GM18873 (cell line): Measurements from ENCODE around the gene SYNGAP1.

Experiments
- ATAC-seq: cut with Tn5 transposase; IDR thresholded peaks from one replicate; pipeline ENCODE4 v1.9.1; 2021; ENCODE audit warnings: mild to moderate bottlenecking, moderate library complexity, moderate number of reproducible peaks; ENCODE audit not compliant: unreplicated experiment, low FRiP score

Gene SYNGAP1

DNA sequence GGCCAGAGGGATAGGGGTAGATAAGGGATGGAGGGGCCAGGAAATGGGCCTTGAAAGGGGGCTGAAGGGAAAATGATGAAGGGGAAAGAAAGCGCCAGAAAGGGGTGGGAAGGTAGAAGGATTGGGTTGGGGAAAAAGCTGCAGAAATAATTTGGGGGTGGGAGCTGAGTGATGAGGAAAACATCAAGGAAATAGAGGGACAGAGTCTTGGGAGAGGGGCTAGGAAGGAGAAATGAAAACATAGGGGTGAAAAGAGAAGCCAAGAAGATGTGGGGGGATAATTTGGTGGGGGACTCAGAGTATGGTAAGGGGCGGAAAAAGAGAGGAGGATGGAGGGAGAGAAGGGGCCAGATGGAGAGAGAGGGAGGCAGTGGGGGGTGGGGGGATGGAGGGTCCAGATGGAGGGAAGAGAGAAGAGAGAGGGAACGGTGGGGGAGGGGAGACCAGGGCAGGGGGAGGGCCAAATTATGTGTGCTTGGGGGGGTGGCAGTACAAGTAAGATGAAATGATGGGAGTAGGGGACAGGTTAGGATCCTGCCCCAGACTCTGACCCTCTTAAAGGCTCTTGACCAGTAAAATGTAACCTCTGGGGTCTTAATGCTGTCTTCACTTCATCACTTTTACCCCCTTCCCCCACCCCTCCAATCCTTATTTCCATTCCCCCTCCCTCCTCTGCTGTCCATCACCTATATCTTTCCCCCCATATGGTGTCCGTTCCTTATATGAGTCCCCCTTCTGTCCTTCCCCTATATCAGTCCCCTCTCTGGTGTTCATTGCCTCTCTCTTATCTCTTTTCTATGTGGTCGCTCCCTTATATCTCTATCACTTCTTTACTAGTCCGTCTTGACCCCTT lies 852 bp downstream of the SYNGAP1 start:
- ATAC-seq: no peak

DNA sequence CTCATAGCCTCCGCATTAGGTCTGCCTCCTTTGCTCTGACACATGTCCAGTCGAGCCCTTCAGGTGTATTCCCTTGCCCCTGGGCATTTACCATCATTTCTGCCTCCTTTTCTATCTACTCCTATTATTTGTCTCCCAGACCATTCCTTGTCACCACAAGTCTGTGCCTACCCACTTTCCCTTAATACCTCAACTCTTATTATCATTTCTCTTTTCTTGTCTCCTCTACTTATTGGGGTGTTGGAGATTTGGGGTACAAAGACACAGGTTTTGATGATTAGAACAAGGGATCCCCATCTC lies 1.4 kb downstream of the SYNGAP1 start:
- ATAC-seq: no peak

DNA sequence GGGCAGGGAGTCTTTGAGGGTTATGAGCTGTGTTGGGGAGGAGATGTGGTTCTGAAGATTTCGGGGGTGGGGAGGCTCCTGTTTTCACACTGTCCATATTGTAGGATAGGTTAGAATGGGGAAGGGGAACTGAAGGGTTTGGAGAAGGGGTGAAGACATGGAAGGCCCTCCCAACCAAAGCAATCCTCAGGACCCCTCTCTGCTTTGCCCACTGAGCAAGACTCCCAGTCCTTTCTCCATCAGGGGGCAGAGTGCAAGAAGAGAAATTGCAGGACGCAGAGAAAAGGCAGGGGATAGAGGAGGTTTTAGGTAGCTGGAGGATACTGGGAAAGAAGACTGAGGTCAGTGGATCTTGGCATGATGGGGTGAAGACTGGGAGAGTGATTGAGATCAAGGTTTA lies 3.9 kb downstream of the SYNGAP1 start:
- no peak for ATAC-seq

DNA sequence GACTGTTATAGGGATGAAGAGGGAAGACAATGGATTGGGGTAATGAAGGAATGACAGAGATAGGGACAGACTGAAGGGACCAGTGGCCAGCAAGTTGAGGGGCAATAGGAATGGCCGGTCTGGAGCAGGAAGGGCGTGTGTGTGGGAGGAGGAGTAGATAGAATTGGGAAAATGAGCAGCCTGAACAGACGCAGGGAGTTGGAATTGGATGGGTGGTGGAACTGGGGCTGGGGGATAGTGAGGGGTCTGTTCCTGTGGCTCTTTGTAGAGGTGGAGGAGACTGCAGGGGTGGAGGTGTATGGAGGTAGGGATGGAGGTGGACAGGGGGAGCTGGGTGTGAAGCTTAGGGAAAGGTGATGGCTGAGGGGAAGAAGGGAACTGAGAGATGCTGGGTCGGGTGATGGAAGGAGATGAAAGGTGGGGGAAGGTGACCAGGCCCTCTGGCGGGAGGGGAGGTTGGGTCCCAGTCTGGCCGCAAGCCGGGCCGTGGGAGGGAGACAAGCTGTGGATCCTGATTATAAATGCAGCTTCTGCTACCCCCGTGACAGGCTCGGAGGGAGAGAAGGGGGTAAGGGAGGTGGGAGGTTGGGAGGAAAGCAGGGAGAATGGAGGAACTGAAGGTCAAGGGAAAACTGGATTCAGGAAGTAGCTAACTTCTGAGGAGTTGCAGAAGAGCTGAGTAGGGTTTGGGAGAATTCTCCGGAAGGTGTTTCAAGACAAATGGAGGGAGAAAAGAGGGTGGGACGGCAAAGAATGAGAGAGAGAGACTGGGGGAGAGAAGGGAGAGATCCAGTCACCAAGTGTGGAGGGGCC lies 5.2 kb downstream of the SYNGAP1 start:
- ATAC-seq: no peak

DNA sequence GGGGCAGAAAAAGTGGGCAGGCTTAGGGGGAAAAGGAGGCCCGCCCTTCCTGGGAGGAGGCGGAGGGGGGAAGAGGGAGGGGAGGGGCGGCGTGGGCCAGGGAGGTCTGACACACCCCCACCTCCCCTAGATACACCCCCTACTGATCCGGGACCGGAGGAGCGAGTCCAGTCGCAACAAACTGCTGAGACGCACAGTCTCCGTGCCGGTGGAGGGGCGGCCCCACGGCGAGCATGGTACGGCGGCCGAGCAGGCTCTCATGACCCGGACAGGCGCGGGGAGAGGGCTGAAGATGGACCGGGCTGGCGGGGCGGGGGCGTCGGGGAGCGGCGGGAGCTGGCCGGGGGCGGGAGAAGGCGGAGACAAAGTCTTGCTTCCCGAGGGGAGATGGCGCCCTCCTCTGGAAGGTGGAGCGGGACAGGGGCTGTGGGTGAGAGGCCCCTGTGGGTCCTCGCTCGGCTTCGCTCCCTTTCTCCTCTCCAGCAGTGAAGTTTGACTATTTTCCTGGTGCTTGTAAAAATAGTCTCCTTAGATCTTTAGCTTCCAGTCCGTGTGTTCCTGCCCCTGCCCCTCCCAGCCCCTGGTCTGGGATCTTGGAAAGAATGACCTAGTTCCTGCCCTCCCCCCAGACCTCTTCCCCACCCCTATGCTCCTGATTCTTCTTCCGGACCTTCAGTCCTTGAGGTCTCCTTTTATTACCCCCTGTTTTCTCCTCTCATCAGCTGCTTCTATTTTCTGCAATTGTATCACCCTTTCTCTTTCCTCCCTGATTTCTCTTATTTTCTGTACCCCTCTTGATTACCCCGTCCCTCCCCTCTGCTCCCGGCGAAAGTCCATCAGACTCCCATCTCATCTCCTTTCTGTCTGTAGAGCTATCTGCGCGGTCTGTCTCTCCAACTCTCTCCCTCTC lies 6.1 kb downstream of the SYNGAP1 start:
- no peak for ATAC-seq

DNA sequence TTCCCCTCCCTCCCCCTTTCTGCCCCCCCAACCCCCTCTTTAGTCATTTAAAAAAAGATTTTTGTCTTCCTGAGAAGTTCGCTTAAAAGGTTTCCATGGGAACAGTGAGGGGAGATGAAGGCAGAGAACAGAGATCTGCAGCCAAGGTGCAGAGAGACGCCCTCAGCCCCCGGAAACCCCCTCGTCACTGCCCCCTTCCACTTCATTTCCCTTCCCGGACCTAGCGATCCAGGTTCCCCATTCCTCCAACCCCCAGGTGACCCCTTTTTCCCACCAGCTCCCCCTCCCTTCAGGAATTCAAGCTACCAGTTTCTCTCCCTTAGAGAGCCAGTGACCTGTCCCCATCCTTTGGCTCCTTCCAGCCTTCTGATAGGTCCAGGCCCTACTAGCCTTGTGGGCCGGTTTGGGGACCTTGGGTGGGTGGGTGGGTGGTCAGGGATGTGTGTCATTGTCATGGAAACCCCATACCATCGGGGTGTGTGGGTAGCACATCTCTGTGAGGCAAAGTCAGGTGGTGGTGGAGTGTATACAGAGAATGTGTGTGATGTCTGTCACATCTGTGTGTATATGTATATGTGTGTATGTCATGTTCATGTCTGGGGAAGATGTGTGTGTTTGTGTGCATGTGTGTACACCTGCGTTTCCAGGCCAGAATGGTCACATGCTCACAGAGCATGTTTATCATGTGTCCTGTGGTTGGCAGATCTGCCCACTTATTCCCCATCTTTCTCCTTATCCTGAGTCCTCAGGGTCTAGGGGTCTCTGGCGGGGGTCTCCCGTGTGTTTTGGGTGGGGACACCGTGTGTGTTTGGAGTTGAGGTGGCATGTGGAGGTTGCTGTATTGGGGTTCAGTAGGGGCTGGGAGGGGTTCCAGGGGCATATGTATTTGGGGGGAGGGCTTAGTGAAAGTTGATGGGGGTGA lies 7.0 kb downstream of the SYNGAP1 start:
- no peak for ATAC-seq

DNA sequence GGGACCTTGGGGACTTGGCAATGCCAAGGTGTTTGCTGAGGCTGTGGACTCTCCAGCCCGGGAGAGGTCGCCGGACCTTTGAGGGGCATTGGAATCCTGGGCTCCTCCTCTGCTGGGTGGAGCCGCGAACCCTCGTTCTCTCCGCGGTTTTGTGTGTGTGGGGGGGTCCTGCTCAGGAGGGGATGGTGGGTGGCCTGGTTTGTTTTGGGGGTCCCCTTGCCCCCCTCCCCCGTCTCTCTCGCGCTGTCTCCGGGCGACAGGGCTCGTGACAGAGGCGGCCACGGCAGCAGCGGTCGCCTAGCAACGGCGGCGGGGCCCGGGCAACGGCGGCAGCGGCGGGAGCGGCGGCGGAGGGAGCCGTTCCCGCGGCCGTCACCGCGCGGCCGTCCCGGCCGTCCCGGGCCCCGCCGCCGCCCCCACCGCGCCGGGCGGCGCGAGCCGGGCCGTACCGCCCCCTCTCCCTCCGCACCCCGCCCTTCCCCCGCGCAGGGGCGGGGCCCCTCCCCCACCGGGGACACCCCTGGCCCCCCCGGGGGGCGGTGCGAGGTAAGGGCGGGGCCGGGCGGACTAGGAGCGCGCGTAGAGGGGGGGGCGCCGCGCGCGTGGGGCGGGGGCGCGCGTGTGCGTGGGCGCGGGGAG lies 7.8 kb downstream of the SYNGAP1 start:
- no peak for ATAC-seq

DNA sequence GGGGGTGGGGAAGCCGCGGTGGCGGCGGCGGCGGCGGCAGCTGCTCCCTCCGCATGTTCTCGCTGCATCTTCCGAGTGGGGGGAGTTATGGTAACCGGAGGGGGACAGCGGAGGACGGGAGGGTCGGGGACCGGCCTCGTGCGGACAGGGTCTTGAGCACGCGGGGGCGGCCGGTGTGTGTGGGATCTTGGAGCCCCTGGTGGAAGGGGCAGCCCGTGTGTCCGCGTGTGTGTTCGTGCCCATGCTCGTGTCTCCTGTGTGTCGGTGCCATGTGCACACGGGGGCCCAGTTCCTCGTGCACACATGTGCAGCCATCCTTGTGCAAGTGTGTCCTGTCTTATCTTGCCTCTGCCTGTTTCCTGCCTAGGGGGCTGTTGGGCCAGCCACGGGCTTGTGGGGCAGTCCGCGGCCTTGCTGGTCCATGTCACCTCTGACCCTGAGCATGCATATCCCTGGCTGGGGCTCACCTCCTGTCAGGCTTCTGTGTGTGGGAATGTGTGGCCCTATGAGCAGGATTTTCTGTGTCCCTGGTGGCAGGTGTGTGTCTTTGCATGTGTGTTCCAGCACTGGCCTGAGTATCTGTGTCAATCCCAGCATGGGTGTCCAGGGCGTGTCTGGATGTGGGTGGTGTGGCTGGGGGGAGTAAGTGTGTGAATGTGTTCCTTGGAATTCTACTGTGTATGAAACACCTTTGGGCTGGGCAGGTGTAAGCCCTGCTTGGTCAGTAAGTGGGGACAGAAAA lies 8.5 kb downstream of the SYNGAP1 start:
- ATAC-seq: no peak

DNA sequence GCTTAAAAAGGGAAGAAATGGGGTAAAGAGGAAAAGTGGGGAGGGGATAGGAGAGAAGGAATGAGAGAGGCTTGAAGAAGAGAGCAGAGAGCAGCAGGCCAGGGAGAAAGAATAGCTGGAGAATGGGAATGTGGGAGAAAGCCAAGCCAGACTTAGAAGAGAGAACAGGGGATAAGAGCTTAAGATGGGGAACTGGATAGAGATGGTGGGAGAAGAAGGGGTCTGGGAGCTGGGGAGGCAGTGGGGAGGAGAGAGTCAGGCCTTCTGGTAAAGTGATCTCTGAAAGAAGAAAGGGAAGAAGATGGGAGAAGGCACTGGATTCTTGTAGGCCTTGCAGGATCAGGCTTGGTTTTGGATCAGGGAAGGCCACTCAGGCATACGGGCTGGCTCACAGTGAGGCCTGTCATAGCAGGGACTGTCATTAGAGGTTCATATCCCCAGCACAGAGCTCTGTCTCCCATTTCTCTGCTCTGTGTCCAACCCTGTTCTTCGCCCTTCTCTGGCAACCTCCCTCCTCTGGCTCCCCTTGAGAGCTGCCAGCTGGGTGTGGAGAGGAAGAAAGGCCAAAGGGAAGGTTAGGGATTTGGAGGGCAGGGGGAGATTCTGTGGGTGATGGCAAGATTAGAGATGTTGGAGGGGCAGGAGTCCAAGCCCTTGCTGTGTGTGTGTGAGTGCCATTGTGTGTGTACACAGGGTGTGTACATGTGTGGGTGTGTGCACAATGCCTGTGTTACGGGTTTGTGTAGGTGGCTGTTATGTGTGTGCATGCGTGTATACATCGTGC lies 9.3 kb downstream of the SYNGAP1 start:
- no peak for ATAC-seq

DNA sequence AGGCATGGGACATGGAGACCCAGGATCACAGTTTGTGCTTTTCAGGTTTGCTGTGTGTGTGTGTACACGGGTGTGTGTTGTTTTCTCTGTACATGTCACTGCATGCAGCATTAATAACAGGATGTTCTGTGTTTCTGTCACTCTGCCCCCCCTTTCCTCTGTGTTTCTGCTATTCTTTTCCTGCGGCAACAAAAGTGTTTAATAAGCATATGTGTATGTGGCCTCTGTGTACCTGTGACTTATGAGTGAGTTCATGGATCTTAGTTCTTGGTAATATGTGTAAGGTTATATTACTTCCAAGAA lies 9.8 kb downstream of the SYNGAP1 start:
- ATAC-seq: no peak

DNA sequence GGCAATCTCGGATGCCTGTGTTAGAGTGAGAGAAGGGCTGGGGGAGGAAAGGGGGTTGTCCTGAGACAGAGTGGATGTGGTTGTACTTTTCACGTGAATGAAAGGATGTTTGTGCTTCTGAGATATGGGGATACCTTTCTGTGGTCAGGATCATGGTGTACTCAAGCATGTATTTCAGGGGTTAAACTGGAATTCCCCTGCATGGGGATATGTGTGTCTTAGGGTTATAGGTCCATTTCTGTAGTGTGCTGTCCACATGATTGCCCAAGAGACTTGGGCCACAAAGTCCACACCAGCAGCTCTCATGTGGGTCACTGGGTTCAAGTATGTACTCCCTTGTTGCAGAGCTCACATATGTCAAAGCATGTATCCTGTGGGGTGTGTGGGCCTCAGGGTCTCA lies 10.5 kb downstream of the SYNGAP1 start:
- ATAC-seq: no peak

DNA sequence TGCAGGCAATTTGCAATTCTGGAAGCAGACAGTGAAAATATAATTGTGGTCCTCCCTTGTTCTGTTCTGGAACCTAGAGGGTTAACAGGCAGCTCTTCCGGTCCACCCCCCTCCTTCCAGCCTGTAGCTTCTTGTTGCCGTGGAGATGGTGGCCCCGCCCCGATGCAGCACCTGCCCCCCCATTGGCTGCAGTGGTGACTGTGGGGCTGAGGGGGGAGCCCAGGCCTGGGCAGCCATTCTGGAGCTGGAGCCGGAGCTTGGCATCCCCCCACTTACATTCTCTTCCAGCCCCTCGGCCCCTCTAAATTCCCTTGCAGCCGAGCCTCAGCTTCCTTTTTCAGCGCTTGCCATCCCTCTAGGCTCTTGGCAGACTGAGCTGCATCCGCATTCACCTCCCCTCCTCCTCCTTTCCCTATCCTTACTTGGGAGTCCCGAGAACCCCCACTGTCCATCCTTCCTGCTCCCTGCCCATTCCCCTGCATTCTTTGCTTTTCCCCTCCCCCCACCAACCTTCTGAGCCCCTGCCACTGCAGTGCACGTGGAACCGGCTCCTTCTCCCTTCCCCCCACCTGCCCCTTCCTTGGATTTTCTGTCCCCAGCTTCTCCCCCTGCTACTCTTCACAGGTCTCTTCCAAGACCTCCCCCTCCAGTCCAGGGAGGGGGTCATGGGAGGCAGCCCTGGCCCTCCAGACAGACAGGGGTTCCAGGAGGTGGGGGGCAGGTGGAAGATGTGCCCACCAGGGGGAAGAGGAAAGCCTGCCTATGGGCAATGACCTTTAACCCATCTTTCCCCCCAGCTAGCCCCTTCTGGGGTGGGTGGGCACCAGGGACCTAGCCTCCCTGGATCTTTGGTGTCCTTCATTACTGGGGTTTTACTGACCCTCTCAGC lies 11.4 kb downstream of the SYNGAP1 start:
- no peak for ATAC-seq

DNA sequence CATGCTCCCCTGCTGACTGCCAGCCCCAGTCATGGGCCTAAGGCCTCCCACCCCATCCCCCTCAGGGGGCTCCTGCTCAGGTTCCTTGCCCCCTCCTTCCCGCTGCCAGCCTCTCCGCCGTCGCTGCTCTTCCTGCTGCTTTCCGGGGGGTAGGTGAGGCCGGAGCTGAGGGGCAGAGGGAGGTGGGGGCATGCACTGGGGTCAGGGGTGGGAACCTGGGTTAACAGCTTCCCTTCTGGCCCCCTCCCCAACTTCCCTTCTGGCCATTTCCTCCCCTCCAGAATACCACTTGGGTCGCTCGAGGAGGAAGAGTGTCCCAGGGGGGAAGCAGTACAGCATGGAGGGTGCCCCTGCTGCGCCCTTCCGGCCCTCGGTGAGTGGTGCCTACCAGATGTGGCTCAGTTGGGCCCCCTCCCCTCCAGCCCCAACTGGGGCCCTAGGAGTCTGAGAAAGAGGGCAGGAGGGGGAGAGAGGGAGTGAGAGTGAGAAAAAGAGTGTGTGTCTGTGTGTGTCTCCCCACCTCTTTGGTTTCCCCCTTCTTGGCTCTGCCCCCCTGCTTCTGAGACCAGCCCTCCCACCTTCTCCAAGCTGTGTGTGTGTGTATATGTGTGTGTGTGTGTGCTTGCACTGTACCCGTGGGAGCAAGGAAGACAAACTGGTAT lies 12.1 kb downstream of the SYNGAP1 start:
- ATAC-seq: no peak

DNA sequence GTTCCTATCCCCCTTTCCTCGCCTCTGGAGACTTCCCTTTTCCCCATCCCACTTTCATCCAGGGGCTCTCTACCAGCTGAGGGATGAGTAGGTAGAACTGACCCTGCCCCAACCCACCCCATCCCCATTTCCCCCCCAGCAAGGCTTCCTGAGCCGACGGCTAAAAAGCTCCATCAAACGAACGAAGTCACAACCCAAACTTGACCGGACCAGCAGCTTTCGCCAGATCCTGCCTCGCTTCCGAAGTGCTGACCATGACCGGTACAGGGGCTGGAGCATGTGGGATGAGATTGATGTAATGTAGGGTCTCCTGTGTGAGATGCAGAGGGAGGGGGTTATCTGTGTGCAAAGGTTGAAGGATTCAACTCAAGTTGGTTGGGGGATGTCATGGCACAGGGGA lies 12.7 kb downstream of the SYNGAP1 start:
- no peak for ATAC-seq

DNA sequence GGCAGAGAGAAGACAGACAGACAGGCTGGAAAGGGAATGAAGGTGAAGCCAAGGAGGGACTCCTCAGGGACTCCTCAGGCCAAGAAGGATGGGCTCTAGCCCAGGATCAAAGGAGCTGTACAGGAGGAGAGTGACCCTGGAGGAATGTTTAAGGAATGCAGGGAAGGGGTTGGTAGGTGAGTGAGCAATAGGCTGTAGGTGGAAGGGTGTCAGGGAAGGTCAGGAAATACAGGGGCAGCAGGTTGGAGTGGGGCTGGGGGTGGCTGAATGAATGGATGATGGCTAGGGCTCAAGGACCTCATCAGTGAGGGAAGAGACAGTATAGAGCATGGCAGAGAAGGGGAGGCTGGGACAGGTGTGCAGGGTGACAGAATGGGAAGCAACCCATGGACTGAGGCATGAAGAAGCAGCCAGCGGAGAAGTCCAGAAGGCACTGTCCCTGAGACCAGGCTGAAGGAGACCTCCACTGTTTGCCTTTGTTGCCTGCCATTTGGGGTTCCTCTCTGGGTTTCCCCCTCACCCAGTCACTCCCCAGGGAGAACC lies 13.2 kb downstream of the SYNGAP1 start:
- no peak for ATAC-seq

DNA sequence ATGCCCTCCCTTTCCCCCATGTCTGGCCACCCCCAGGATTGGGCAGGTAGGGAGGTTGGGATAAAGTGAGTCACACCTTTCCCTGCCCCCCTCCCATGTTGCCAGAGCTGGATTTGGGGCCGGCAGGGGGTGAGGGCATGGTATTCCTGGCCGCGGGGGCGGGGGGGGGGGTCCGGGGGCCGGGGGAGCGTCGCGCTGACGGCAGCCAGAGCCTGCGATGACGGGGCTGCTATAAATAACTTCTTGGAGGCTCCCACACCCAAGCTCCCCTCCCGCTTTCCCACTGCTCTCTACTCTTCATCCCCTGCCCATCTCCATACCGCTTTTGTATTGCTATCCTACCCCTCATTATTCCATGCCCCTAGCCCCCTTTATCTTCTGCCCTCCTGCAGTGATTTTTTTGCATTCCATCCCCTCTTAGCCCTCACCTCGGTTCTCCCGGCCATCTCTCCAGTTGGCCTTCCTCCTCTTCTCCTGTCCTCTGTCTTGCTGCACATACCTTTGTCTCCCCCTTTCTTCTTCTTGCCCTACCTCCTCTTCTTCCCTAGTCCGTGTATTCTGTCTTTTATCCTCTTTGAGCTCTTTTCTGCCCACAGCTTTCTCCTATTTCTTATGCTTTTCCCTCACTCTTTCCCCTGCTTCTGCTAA lies 13.8 kb downstream of the SYNGAP1 start:
- no peak for ATAC-seq
